PC-3 (cell line): ENCODE data around the gene FGGY. TPM values are rescaled to one million over a fixed set of nuclear protein-coding genes. Genes with fewer than 3 reads are reported as not detected.

Source experiments
- ATAC-seq: fragments of 200-7000 bp; cut with Tn5 transposase; 2 replicates; pipeline ENCODE4 v1.9.1; 2020; ENCODE audit warnings: mild to moderate bottlenecking, moderate library complexity
- BruUV-seq: library from RNA; stranded (reverse); fragments of 400-500 nt; replicated peaks from 2 replicates; lab custom pipeline; 2021; lab: Mats Ljungman, UMichigan
- CTCF ChIA-PET: fragments of 300-600 bp; sonication (Branson Sonifier 250); formaldehyde crosslinking; loops from one replicate; lab custom pipeline; 2022; ENCODE audit warnings: antibody characterized with exemption; lab: Charles Lee
- POLR2A ChIA-PET: fragments of 300-600 bp; sonication (Branson Sonifier 250); formaldehyde crosslinking; loops from one replicate; lab custom pipeline; 2022; ENCODE audit warnings: antibody characterized with exemption; ENCODE audit not compliant: unreplicated experiment; lab: Charles Lee
- DNase-seq: peaks from one replicate; pipeline ENCODE4 v3.0.0-alpha.2; 2015
- H2AFZ ChIP-seq: fragments of 300-600 bp; sonication (generic); 2 replicates; pipeline ENCODE4 v1.6.0; 2016; ENCODE audit warnings: antibody characterized with exemption, low read length
- H3F3A ChIP-seq: fragments of 300-600 bp; sonication (generic); one replicate; pipeline ENCODE4 v1.6.0; 2017; ENCODE audit warnings: antibody characterized with exemption, low read length, control low read depth, mild to moderate bottlenecking; ENCODE audit not compliant: unreplicated experiment
- H3K27ac ChIP-seq: fragments of 300-600 bp; sonication (generic); 2 replicates; pipeline ENCODE4 v1.5.1; 2016; ENCODE audit warnings: mild to moderate bottlenecking, low read length
- H3K27me3 ChIP-seq: fragments of 300-600 bp; sonication (generic); 2 replicates; pipeline ENCODE4 v1.6.1; 2016; ENCODE audit warnings: low read length, mixed read lengths
- H3K36me3 ChIP-seq: fragments of 300-600 bp; sonication (generic); 2 replicates; pipeline ENCODE4 v1.6.1; 2016; ENCODE audit warnings: low read depth, mixed run types, low read length, mixed read lengths
- H3K4me1 ChIP-seq: fragments of 300-600 bp; sonication (generic); 2 replicates; pipeline ENCODE4 v1.5.1; 2016; ENCODE audit warnings: low read length; ENCODE audit not compliant: insufficient read depth
- H3K4me2 ChIP-seq: fragments of 300-600 bp; sonication (generic); 2 replicates; pipeline ENCODE4 v1.6.0; 2016; ENCODE audit warnings: low read length
- H3K4me3 ChIP-seq: fragments of 300-600 bp; sonication (generic); 2 replicates; pipeline ENCODE4 v1.5.1; 2016; ENCODE audit warnings: mild to moderate bottlenecking, low read length, mixed read lengths
- H3K79me2 ChIP-seq: fragments of 300-600 bp; sonication (generic); 2 replicates; pipeline ENCODE4 v1.6.1; 2017; ENCODE audit warnings: low read length, mixed read lengths
- H3K9ac ChIP-seq: fragments of 300-600 bp; sonication (generic); 2 replicates; pipeline ENCODE4 v1.6.0; 2016; ENCODE audit warnings: mild to moderate bottlenecking, low read length
- H3K9me2 ChIP-seq: fragments of 300-600 bp; sonication (generic); replicated peaks from 2 replicates; pipeline ENCODE4 v1.6.1; 2016; ENCODE audit warnings: mixed run types, low read length, mixed read lengths
- H3K9me3 ChIP-seq: fragments of 300-600 bp; sonication (generic); 2 replicates; pipeline ENCODE4 v1.6.1; 2016; ENCODE audit warnings: low read length, mixed read lengths
- H4K20me1 ChIP-seq: fragments of 300-600 bp; sonication (generic); 2 replicates; pipeline ENCODE4 v1.6.1; 2016; ENCODE audit warnings: low read length, mixed read lengths
- EZH2 ChIP-seq: fragments of 300-600 bp; sonication (generic); IDR thresholded peaks from one replicate; pipeline ENCODE4 v1.6.1; 2017; ENCODE audit warnings: antibody characterized with exemption, mild to moderate bottlenecking, low read length; ENCODE audit not compliant: unreplicated experiment
- EZH2phosphoT487 ChIP-seq: fragments of 300-600 bp; sonication (generic); IDR thresholded peaks from 2 replicates; pipeline ENCODE4 v1.6.1; 2018; ENCODE audit warnings: mild to moderate bottlenecking, antibody characterized with exemption, low read length, borderline replicate concordance
- intact Hi-C: fragments of 100-400 bp; cut with micrococcal nuclease; formaldehyde crosslinking; loops from 2 replicates; pipeline ENCODE4 v1.9.0; 2023
- total RNA-seq: library from RNA; depleted of rRNA; stranded (reverse); fragments of >200 nt; gene quantifications from 2 replicates; pipeline ENCODE4 v1.2.3, GENCODE V29; 2014
- TF ChIP-seq, protein P1 (sequence below): fragments of 300-600 bp; sonication (generic); conservative IDR thresholded peaks from 2 replicates; pipeline ENCODE4 v1.5.1; 2017; ENCODE audit warnings: antibody characterized with exemption, low read depth, mild to moderate bottlenecking, low read length

FGGY gene
- total RNA-seq, 1 experiment from 2014 or later, result 7.4 TPM

DNA sequence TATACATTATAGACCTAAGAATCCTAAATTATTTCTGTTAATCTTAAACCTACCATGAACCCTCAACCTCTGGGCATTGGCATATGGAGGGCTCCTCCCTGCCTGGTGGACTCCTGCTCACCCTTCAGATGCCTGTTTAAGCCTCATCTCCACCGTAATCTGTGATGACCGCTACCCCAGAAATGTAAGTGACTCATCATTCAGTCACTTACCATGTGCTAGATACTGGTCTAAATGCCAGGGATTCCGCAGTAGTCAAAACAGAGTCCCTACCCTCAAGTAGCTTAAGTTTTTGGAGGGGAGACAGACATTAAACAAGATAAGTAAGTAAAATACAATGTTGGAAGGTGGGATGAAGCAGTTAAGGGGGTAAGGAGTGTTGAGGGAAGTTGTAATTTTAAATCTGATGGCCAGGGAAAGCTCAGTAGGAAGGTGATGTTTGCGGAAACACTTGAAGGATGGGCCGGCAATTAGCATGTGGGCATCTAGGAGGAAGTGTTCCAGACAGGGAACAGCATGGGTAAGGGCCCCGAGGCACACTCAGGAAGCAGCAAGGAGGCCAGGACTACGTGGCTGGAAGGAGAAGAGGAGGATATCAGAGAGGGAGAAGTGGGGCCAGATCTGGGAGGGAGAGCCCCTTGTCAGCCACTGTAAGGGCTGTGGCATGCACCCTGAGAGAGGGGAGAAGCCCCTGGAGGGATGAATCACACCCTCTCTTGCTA lies 376.1 kb downstream of the FGGY start:
- no peak overlapping the region for H3K9ac ChIP-seq
- H3K4me1 ChIP-seq, result no peaks in the 10 kb centered on the region; the same call in 1 of the 2 replicates
- no peak overlapping the region for H3K4me2 ChIP-seq
- intact Hi-C loops, result no loop called here
- no peaks in the 10 kb centered on the region for H4K20me1 ChIP-seq
- peak; percentile 79 for DNase-seq
- no peak overlapping the region for H2AFZ ChIP-seq
- H3K36me3 ChIP-seq, result no peaks in the 10 kb centered on the region
- H3K27ac ChIP-seq, result no peak overlapping the region
- no TSS peak for BruUV-seq
- H3K9me2 ChIP-seq, result no peaks in the 10 kb centered on the region
- ChIA-PET POLR2A (no interaction called here), CTCF (no interaction called here)
- H3K27me3 ChIP-seq, result no peaks in the 10 kb centered on the region
- H3K79me2 ChIP-seq, result no peaks in the 10 kb centered on the region
- H3F3A ChIP-seq, result no peaks in the 10 kb centered on the region
- peak; percentile 96 for ATAC-seq
- H3K4me3 ChIP-seq, result no peak overlapping the region
- TF ChIP-seq EZH2phosphoT487, result no peak
- TF ChIP-seq, protein P1, sequence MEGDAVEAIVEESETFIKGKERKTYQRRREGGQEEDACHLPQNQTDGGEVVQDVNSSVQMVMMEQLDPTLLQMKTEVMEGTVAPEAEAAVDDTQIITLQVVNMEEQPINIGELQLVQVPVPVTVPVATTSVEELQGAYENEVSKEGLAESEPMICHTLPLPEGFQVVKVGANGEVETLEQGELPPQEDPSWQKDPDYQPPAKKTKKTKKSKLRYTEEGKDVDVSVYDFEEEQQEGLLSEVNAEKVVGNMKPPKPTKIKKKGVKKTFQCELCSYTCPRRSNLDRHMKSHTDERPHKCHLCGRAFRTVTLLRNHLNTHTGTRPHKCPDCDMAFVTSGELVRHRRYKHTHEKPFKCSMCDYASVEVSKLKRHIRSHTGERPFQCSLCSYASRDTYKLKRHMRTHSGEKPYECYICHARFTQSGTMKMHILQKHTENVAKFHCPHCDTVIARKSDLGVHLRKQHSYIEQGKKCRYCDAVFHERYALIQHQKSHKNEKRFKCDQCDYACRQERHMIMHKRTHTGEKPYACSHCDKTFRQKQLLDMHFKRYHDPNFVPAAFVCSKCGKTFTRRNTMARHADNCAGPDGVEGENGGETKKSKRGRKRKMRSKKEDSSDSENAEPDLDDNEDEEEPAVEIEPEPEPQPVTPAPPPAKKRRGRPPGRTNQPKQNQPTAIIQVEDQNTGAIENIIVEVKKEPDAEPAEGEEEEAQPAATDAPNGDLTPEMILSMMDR, result no peak
- TF ChIP-seq EZH2, result no peak
- H3K9me3 ChIP-seq, result no peaks in the 10 kb centered on the region

DNA sequence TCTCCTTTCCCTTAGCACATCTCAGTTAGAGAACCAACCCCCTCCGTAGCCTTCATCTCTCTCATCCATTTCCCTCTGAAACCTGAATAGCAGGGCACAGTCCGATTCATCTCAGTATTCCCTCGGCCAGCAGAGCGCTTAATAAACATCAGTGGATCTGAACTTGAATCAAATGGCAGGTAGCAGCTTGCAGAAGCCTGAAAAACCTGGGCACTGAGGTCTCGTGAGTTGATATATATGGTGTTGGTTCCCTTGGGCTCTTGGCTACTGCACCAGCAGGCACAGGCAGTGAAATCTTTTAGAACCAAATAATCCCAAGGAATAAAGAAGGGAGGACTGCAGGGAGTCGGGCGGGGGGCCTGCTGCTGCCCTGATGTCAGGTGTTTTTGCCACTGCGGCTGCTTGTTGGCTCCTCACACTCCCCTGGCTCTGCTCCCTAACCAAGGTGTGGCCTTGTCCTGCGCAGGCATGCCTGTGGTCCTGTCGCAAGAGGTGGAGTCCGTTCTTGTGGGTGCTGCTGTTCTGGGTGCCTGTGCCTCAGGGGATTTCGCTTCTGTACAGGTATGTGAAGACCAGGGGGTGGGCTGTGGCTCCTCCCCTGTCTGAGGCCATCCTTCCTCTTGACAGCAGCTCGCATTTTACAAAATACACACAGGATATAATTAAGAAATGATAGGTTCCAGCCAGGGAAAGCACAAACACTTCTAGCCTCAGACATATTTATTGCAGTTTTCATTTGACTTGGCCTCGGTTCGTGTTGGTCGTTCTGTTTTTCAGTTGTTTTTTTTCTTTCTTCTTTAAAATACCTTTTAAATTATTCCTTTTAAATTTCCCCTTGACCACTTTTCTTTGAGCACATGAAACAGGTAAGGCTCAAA lies 376.9 kb downstream of the FGGY start:
- no peaks in the 10 kb centered on the region for H3K79me2 ChIP-seq
- ATAC-seq (no peak), DNase-seq (no peak)
- TF ChIP-seq, protein P1, result no peak
- TF ChIP-seq EZH2, result no peak
- TF ChIP-seq EZH2phosphoT487, result no peak
- POLR2A ChIA-PET, result no interaction called here
- H3K27me3 ChIP-seq, result no peaks in the 10 kb centered on the region
- H4K20me1 ChIP-seq, result no peaks in the 10 kb centered on the region
- H3K4me3 ChIP-seq, result no peak overlapping the region
- H3K9me2 ChIP-seq, result no peaks in the 10 kb centered on the region
- no peaks in the 10 kb centered on the region; the same call in 1 of the 2 replicates for H3K4me1 ChIP-seq
- no TSS peak for BruUV-seq
- CTCF ChIA-PET, result no interaction called here
- H3K9me3 ChIP-seq, result no peaks in the 10 kb centered on the region
- intact Hi-C loops, result no loop called here
- no peak overlapping the region for H2AFZ ChIP-seq
- H3K36me3 ChIP-seq, result no peaks in the 10 kb centered on the region
- H3F3A ChIP-seq, result no peaks in the 10 kb centered on the region
- H3K27ac ChIP-seq, result no peak overlapping the region
- H3K4me2 ChIP-seq, result no peak overlapping the region
- no peak overlapping the region for H3K9ac ChIP-seq
